Measurements from ENCODE around the gene GABRB2.

- TF ChIP-seq CTCF (IDR thresholded peaks at IDR 0.05) = no peak
- no peak for TF ChIP-seq POLR2A (IDR thresholded peaks at IDR 0.05)
These were observed 281.5 kb downstream of the GABRB2 start for GRCh38 chr5:161265006-161265405.
